HepG2 (cell line): Measurements from ENCODE around the gene CACNA1C.

ENCODE experiments used
- ADNP ChIP-seq: sonication (generic); formaldehyde crosslinking; IDR thresholded peaks from 2 replicates; pipeline ENCODE4 v1.4.0; 2020; ENCODE audit warnings: missing genetic modification reagents
- NFYB ChIP-seq: sonication (generic); formaldehyde crosslinking; IDR thresholded peaks from 2 replicates; pipeline ENCODE4 v1.4.0; 2020; ENCODE audit warnings: missing genetic modification reagents
- ZNF205 ChIP-seq: IDR thresholded peaks from 2 replicates; pipeline ENCODE4 v1.6.1; 2018; ENCODE audit warnings: missing biosample characterization, missing genetic modification reagents
- ZNF274 ChIP-seq: sonication (generic); formaldehyde crosslinking; IDR thresholded peaks from 2 replicates; pipeline ENCODE4 v1.5.1; 2020; ENCODE audit warnings: mild to moderate bottlenecking, missing genetic modification reagents
- ZNF572 ChIP-seq: sonication (generic); formaldehyde crosslinking; IDR thresholded peaks from 2 replicates; pipeline ENCODE4 v1.5.1; 2020; ENCODE audit warnings: mild to moderate bottlenecking, missing genetic modification reagents
- TF ChIP-seq, protein P1 (sequence below), 2 experiments: sonication (generic) in 1 of 2; formaldehyde crosslinking in 1 of 2; IDR thresholded peaks; 2 replicates each; pipeline versions ENCODE4 v1.6.1 to v1.9.0; 2014 to 2022; ENCODE audit warnings: antibody characterized with exemption in 1 of 2, borderline replicate concordance in 1 of 2, inconsistent platforms in 1 of 2, low read depth in 1 of 2, missing genetic modification reagents in 1 of 2
- TF ChIP-seq, protein P2 (sequence below): sonication (generic); formaldehyde crosslinking; IDR thresholded peaks from 2 replicates; pipeline ENCODE4 v1.4.0; 2020; ENCODE audit warnings: missing genetic modification reagents

DNA sequence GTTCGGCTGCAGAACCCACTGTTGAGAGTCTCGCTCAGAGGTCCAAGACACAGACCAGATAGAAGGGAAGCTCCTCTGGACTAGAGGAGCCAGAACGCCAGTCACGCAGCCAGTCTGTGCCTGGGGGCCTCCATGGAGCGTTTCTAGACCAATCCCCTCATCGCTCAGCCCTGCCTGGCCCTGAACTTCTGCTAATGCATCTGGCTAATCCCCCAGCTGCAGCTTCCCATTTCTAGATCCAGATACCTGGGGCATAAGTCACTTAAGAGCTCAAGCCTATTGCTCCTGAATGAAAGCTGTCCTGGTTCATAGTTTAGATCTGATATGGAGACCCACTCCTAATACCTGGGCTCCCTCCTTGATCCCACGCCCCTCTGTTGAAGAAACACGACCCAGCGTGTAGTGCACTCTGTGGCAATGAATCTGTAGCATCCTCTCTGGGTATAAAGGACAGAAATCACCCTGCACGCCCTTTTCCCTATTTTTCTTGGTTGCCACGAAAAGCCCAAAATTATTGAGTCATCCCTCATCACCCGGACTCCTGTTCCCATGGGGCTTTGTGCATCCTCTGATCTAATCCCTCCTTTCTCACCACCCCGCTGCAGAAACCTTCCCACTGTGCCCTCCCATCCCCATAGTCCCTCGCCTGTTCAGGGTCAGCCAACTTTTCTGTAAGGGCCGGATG, 400.4 kb downstream of the CACNA1C start:
- TF ChIP-seq, protein P1, sequence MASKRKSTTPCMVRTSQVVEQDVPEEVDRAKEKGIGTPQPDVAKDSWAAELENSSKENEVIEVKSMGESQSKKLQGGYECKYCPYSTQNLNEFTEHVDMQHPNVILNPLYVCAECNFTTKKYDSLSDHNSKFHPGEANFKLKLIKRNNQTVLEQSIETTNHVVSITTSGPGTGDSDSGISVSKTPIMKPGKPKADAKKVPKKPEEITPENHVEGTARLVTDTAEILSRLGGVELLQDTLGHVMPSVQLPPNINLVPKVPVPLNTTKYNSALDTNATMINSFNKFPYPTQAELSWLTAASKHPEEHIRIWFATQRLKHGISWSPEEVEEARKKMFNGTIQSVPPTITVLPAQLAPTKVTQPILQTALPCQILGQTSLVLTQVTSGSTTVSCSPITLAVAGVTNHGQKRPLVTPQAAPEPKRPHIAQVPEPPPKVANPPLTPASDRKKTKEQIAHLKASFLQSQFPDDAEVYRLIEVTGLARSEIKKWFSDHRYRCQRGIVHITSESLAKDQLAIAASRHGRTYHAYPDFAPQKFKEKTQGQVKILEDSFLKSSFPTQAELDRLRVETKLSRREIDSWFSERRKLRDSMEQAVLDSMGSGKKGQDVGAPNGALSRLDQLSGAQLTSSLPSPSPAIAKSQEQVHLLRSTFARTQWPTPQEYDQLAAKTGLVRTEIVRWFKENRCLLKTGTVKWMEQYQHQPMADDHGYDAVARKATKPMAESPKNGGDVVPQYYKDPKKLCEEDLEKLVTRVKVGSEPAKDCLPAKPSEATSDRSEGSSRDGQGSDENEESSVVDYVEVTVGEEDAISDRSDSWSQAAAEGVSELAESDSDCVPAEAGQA (IDR thresholded peaks at IDR 0.05; ENCODE audit: low read depth): no peak
- TF ChIP-seq, protein P1 (CRISPR knock-in tag; IDR thresholded peaks at IDR 0.05; ENCODE audit: borderline replicate concordance): no peak
- TF ChIP-seq ZNF205 (CRISPR knock-in tag) (no peak), ZNF274 (CRISPR knock-in tag) (no peak), NFYB (CRISPR knock-in tag) (no peak), ZNF572 (CRISPR knock-in tag) (no peak), ADNP (CRISPR knock-in tag) (no peak)
- TF ChIP-seq, protein P2, sequence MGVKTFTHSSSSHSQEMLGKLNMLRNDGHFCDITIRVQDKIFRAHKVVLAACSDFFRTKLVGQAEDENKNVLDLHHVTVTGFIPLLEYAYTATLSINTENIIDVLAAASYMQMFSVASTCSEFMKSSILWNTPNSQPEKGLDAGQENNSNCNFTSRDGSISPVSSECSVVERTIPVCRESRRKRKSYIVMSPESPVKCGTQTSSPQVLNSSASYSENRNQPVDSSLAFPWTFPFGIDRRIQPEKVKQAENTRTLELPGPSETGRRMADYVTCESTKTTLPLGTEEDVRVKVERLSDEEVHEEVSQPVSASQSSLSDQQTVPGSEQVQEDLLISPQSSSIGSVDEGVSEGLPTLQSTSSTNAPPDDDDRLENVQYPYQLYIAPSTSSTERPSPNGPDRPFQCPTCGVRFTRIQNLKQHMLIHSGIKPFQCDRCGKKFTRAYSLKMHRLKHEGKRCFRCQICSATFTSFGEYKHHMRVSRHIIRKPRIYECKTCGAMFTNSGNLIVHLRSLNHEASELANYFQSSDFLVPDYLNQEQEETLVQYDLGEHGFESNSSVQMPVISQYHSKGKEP (CRISPR knock-in tag): no peak
